ENCODE measurements around the gene EDN1. TPM values are rescaled to one million over a fixed set of nuclear protein-coding genes. Genes with fewer than 3 reads are reported as not detected.

Gene EDN1
- total and polyA plus RNA-seq, 2 of the 13 experiments (the other 11 are each of a cell fraction or from before 2014, with no cell fraction given), result 0.15 to 1.2 TPM

- Histone ChIP-seq H3K9me3 (ENCODE audit: low read length) (no peaks in the 10 kb centered on the region), H3K4me2 (ENCODE audit: low read depth, low read length) (no peak overlapping the region), H3K36me3 (replicated peaks in 1 of 2; ENCODE audit: control insufficient read depth in 1 of 2, insufficient read depth in 2 of 2, low read length in 2 of 2) (no peaks in the 10 kb centered on the region), H3K27ac (ENCODE audit: extremely low read length, insufficient read depth, low read length) (no peak overlapping the region), H3K9ac (ENCODE audit: insufficient read depth, low read depth, low read length) (no peak overlapping the region), H4K20me1 (ENCODE audit: insufficient read depth, low read length) (no peaks in the 10 kb centered on the region), H2AFZ (ENCODE audit: low read length) (no peak overlapping the region), H3K4me1 (ENCODE audit: insufficient read depth, low read length) (peaks cover 3% of the 10 kb centered on the region; the same call in 1 of the 2 replicates), H3K79me2 (ENCODE audit: insufficient read depth, low read length) (no peaks in the 10 kb centered on the region), H3K4me3 (replicated peaks in 1 of 3; ENCODE audit: insufficient read depth in 1 of 3, low read depth in 2 of 3, low read length in 3 of 3) (no peak overlapping the region), H3K27me3 (ENCODE audit: control insufficient read depth in 1 of 2, insufficient read depth in 2 of 2, low read length in 2 of 2) (peaks cover 0 to 8% of the 10 kb centered on the region in 2 experiments; a peak in 1 of 5 replicates)
- POLR2A ChIA-PET, result no interaction called here
- under 1% methylated on average over 4 of the region's 4 CpGs for WGBS (ENCODE audit: low lambda C conversion rate)
- DNase-seq (ENCODE audit: low spot score) (no peak), FAIRE-seq (no peak), ATAC-seq (no peak)
- in situ Hi-C loops (cut with HindIII; ENCODE audit: extremely low pct_ligation_motif_present, low pct_unique_long_range_greater_than_20kb) (no loop called here), intact Hi-C loops (cut with micrococcal nuclease; ENCODE audit: unreplicated experiment) (no loop called here)
- TF ChIP-seq CREBL2 (CRISPR knock-in tag; IDR thresholded peaks at IDR 0.05; ENCODE audit: borderline replicate concordance) (no peak), CBX2 (IDR thresholded peaks at IDR 0.05; ENCODE audit: low read depth, low read length) (no peak), CBX2 (CRISPR knock-in tag; IDR thresholded peaks at IDR 0.05; ENCODE audit: low read depth) (no peak), SOX5 (CRISPR knock-in tag; IDR thresholded peaks at IDR 0.05; ENCODE audit: borderline replicate concordance) (no peak), HES4 (CRISPR knock-in tag; IDR thresholded peaks at IDR 0.05; ENCODE audit: borderline replicate concordance) (no peak), ARID4A (CRISPR knock-in tag; IDR thresholded peaks at IDR 0.05; ENCODE audit: borderline replicate concordance) (no peak)
- no TSS peak for BruUV-seq (replicated peaks)
- CTCF ChIA-PET (ENCODE audit: low intra/inter-chr PET ratio, low total read pairs), result no interaction called here
Measured at GRCh38 chr6:12283904-12284303, 6.3 kb upstream of the EDN1 start.
